HG02610 (cell line): Measurements from ENCODE around the gene DIPK1B.
"Not testable (repeated sequence)": the region's sequence is repeated elsewhere in the genome, so short reads cannot be mapped to it uniquely, and the experiment has no call there.

Experiments used
- ATAC-seq: cut with Tn5 transposase; IDR thresholded peaks from one replicate; pipeline ENCODE4 v1.9.1; 2021; ENCODE audit warnings: mild to moderate bottlenecking, moderate library complexity; ENCODE audit not compliant: unreplicated experiment

DIPK1B gene

DNA sequence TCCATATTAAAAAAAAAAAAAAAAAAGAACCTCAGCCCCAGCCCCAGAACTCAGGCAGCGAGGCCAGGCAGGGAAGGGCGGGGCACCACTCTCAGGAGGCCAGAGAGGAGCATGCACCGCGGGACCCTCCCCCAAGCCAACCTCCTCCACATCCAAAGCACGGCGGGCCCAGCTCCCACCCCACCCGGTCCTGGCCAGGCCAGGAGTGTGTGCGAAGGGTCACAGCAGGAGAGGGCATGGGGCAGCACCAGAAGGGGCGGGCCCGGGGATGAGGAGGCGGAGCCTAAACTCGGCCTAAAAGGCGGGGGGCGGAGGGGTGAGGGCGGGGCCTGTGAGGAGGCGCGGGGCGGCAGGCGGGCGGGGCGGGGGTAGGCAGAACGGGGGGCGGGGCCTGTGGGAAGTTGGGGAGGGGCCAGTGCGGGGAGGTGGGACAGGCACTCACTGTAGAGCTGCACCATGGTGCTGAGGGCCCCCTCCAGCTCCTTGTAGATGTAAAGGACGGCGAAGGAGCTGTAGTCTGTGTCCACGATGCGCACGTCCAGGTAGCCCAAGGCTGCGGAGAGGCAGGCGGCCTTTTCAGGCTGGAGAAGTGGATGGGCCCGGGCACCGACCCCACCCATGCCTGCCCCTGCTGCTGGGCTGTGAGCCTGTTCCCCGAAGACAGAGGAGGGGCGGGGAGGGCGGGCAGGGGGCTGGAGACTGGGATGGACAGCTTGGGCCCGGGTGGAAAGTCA lies 50.7 kb downstream of the DIPK1B start:
- no peak for ATAC-seq

DNA sequence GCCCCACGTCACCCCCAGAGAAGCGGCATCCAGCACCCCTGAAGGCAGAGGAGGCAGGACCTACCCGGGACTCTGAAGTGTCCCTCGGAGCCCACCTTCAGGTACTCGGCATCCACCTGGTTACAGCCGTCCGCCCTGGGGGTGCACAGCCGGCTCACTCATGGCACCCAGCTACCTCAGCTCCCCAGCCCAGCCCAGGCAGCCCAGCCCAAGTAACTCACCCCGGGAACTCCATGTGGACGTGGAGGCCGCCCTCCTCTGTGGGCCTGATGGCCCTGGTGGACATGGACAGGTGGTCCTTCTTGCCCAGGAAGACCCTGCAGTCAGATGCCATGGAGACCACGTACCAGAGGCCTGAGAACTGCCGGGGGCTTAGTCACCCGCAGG lies 51.3 kb downstream of the DIPK1B start:
- no peak for ATAC-seq

DNA sequence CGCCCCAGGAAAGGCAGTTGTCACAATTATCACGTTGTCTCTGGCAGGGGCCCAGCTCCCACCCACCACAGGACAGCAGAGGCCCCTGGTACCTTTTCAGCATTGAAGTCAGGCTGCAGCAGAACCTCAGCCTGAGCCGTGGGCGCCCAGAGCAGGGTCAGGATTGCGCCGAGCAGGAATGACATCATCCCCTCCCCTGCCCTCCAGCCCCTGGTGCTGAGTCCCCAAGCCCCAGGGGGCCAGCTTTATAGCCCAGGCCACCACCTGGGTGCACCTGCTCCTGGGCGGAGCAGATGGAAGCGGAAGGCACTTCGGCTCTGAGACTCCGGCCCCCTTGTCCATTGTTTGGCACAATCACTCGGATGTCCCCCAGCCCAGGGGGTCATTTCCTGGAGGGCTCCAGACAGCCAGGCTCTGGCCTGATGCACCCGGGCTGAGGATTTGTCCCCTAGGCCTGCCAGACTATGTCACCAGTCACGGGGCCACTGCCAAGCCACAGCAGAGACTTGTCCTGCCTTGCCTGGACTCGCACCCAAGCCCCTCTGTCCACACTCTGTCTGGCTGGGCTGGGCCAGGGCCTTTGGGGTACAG lies 52.0 kb downstream of the DIPK1B start, which contains the start of gene LCN15:
Gene LCN15 (minus strand): TSS at position 218 of the 591 bp plus-strand sequence. CDS start 30 bp downstream, at position 188.
- no peak for ATAC-seq

DNA sequence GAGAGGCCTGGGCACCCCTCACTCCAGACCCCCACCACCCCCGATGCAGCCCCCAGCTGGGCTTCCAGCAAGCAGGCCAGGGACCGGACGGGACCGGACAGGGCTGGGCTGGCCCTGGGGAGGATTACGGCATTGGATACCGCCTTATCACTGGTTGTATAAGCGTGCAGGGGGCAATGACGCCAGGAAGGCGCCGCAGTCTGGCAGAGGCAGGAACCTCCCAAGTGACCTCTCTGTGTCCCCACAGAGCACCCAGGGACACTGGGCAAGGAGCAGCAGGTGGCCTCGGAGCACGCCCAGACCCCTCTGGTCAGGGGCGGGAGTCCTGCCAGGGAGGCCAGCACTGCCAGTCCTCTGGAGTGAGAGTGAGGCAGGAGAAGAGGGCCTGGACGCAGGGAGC lies 52.7 kb downstream of the DIPK1B start:
- no peak for ATAC-seq

DNA sequence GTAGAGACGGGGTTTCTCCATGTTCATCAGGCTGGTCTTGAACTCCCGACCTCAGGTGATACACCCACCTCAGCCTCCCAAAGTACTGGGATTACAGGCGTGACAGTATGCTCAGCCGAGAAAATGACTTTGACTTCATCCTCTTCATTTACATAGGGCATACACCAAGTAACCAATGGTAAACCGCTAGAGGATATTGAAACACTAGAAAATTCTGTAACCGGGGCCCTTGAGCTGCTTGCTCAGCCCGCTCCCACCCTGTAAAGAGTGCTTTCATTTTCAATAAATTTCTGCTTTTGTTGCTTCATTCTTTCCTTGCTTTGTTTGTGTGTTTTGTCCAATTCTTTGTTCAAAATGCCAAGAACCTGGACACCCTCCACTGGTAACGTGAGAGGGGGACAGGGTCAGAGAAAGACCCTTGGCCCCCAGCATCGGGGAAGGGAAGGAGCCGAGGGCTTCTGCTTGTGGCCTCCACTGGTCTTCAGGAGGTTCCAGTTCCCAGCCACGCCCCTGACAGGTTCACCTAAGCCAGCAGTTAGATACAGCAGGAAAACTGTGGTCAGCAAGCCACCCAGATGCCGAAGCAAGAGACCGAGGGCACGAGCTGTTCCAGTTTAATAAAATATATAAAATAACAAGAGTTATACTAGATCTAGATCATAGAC lies 53.5 kb downstream of the DIPK1B start:
- ATAC-seq, result not testable (repeated sequence)

DNA sequence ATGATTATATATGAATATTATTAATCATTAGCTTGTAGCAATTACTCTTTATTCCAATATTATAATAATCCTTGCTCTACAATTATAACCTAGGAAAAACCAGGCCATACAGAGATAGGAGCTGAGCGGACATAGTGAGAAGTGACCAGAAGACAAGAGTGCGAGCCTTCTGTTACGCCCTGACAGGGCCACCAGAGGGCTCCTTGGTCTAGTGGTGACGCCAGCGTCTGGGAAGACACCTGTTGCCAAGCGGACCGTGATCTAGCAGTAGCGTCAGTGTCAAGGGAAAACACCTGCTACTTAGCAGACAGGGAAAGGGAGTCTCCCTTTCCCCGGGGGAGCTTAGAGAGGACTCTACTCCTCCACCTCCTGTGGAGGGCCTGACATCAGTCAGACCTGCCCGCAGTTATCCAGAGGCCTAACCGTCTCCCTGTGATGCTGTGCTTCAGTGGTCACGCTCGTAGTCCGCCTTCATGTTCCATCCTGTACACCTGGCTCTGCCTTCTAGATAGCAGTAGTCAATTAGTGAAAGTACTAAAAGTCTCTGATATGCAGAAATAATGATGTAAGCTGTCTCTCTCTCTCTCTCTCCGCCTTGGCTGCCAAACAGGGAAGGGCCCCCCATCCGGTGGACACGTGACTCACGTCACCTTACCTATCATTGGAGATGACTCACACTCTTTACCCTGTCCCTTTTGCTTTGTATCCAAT lies 54.2 kb downstream of the DIPK1B start:
- ATAC-seq, result not testable (repeated sequence)

DNA sequence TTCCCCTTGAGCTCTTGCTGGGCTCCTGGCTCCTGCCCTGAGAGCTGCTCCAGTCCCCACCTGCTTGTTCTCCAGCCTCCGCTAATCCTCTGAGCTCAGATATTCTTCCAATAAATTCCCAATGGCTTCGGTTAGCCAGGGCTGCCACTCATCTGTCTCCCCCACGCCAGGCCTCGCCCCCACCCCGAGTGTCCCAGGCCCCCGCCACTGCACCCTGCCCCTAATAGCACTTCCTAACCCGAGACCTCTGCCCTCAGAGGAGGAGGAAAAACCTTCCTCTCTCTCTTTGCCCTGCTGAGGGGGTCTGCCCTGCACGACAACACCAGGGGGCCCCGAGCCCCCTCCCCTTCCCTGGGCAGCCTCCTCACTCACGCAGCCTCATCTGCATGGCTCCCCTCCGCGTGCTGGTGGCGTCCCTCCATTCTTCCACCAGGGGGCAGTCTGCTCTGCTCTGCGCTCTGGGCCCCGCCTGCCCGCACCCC lies 57.4 kb downstream of the DIPK1B start:
- ATAC-seq, result no peak

DNA sequence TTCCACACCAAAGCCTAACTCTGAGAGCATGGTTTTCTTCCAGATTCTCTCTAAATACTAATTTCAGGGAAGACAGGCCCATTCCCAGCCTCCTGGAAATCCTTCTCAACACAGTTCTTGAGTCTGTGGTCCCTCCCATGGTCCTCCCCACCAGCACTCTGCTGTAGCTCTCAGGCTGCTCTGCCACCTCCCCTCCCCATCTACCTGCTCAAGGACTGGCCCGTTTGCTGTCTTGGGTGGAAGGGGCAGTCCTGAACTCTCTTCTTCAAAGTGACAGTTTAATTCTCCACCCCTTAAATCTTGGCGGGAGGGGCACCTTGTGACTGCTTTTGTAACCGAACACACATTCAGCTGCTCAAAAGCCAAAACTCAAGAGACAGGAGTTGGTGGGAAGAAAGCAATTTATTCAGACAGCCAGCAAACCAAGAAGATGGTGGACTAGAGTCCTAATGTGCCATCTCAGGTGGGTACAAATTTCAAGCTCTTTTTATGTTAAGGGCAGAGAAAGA lies 59.6 kb downstream of the DIPK1B start:
- no peak for ATAC-seq

DNA sequence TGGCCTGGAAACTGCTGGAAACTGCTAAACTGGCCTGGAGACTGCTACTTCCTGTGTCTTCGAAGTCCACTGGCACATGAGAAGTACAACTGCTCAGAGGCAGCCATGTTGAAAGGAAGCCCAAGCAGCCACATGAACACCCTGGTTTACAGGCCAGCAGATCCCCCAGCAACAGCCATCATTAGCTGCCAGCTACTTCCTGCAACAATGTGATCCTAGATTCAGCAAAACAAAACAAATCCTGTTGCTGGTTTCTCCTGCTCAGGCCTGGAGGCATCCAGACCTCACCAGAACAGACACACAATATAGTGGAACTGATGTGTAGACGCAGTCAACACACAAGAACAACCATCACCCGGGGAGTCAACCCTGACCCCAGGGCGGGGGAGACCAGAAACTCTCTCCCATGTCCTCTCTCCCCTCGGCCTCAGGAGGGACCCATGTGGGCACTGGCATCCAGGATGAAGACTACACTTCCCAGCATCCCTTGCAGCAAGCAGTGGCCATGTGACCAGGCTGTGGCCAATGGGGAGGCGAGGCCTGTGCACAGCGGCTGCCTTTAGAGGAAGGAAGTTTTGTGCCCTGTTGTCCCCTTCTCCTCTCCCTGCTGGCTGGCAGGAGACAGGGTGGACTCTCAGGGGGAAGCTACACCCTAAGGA lies 61.1 kb downstream of the DIPK1B start:
- no peak for ATAC-seq
